Thyroid gland (tissue), 4 donors: Measurements from ENCODE around the gene IL6R.

ENCODE experiments used
- POLR2A ChIP-seq, 2 donors: fragments of 450-650 bp; IDR thresholded peaks; one replicate each; pipeline ENCODE4 v1.6.1; 2017; ENCODE audit warnings: antibody characterized with exemption in 2 of 2, mild to moderate bottlenecking in 2 of 2, moderate library complexity in 1 of 2
- TF ChIP-seq, protein P1 (sequence below), 6 experiments: fragments of 200-600 bp in 3 of 6; fragments of 450-650 bp in 3 of 6; sonication (generic) in 3 of 6; IDR thresholded peaks; one replicate each; pipeline ENCODE4 v1.5.1; 2016 to 2019; ENCODE audit warnings: antibody characterized with exemption in 6 of 6, mild to moderate bottlenecking in 2 of 6, inconsistent platforms in 1 of 6, moderate library complexity in 1 of 6

DNA sequence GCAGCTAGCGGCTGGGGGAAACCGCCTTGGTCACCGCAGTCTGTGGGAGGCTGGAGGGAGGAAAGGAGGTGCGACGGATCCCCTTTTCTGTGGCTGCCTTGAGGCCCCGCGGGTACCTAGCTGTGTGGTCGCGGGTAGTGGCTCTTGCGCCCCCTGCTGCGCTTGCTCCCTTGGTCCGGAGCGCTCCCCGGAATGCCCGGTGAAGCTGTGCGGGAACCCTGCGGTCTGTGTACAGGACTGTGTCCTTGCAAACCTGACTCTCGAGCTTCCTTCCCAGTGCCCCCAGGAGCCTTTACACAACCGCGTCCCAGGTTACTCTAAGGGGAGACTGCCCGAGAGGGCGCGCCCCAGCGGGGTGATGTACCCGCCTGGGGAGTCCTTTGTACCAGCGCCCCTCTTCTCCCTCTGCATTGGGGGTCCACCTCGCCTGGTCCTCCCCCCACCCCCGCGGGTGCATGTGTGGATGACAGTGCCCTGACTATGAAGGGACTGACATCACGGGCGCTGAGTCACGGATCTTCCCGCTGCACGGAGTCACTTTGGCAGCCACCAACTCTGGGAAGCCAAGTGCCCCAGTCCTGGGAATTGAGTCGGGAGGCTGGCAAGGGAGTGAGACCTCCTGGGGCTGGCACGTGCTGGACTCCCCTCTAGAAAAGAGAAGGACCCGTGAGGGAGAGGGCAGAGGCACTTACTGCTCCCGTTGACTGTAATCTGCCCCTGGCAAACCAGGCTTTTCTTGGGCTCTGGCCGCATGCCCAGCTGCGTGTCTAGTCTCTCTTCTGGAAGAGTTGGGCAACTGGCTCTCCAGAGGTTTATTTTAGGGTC is 816 bp downstream of the IL6R start:
- TF ChIP-seq, protein P1, sequence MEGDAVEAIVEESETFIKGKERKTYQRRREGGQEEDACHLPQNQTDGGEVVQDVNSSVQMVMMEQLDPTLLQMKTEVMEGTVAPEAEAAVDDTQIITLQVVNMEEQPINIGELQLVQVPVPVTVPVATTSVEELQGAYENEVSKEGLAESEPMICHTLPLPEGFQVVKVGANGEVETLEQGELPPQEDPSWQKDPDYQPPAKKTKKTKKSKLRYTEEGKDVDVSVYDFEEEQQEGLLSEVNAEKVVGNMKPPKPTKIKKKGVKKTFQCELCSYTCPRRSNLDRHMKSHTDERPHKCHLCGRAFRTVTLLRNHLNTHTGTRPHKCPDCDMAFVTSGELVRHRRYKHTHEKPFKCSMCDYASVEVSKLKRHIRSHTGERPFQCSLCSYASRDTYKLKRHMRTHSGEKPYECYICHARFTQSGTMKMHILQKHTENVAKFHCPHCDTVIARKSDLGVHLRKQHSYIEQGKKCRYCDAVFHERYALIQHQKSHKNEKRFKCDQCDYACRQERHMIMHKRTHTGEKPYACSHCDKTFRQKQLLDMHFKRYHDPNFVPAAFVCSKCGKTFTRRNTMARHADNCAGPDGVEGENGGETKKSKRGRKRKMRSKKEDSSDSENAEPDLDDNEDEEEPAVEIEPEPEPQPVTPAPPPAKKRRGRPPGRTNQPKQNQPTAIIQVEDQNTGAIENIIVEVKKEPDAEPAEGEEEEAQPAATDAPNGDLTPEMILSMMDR (IDR thresholded peaks at IDR 0.05), result peak in 3 of 6 experiments; percentile 24 to 32 (median 28)
- peak in 1 of 2 donors; percentile 23 for TF ChIP-seq POLR2A (IDR thresholded peaks at IDR 0.05)
